H1 (cell line): Measurements from ENCODE around the gene CALML4. TPM values are rescaled to one million over a fixed set of nuclear protein-coding genes. Genes with fewer than 3 reads are reported as not detected.

Experiments used
- CTCF ChIA-PET: fragments of 300-600 bp; sonication (Branson Sonifier 250); formaldehyde crosslinking; loops from one replicate; lab custom pipeline; 2021; ENCODE audit not compliant: partially characterized antibody; lab: Charles Lee
- POLR2A ChIA-PET: fragments of 300-600 bp; sonication (Branson Sonifier 250); formaldehyde crosslinking; loops from one replicate; lab custom pipeline; 2021; ENCODE audit warnings: inconsistent platforms; ENCODE audit not compliant: partially characterized antibody; lab: Charles Lee
- DNase-seq, 2 experiments: peaks; one replicate each; pipeline versions ENCODE4 v3.0.0 to v3.0.0-alpha.2; 2010 to 2022; ENCODE audit warnings: low spot score in 2 of 2, low read depth in 1 of 2, mixed read lengths in 1 of 2
- FAIRE-seq: peaks from 2 replicates; lab custom pipeline; 2011; peaks lifted over from hg19 to GRCh38; lab: Jason Lieb, UNC
- H2AFZ ChIP-seq: 2 replicates; pipeline ENCODE4 v1.8.1; 2012; ENCODE audit warnings: low read length, inconsistent platforms
- H2AK5ac ChIP-seq: 2 replicates; pipeline ENCODE4 v1.6.1; 2013; ENCODE audit warnings: low read depth, low read length
- H2BK120ac ChIP-seq: replicated peaks from 2 replicates; pipeline ENCODE3; 2013; ENCODE audit warnings: low read depth, low read length, inconsistent platforms
- H2BK12ac ChIP-seq: 2 replicates; pipeline ENCODE4 v1.6.1; 2013; ENCODE audit warnings: low read depth, low read length
- H2BK15ac ChIP-seq: 2 replicates; pipeline ENCODE4 v1.6.1; 2013; ENCODE audit warnings: low read length
- H2BK20ac ChIP-seq: 2 replicates; pipeline ENCODE4 v1.6.1; 2013; ENCODE audit warnings: low read length
- H2BK5ac ChIP-seq: 2 replicates; pipeline ENCODE4 v1.6.1; 2013; ENCODE audit warnings: low read depth, low read length
- H3K14ac ChIP-seq: 2 replicates; pipeline ENCODE4 v1.6.1; 2013; ENCODE audit warnings: inconsistent platforms; ENCODE audit not compliant: insufficient read length
- H3K18ac ChIP-seq: 2 replicates; pipeline ENCODE4 v1.6.1; 2013; ENCODE audit warnings: low read length; ENCODE audit errors: extremely low read depth
- H3K23ac ChIP-seq: 2 replicates; pipeline ENCODE4 v1.6.1; 2013; ENCODE audit warnings: inconsistent platforms; ENCODE audit not compliant: insufficient read length
- H3K23me2 ChIP-seq: 2 replicates; pipeline ENCODE4 v1.6.1; 2013; ENCODE audit warnings: low read depth, low read length
- H3K27ac ChIP-seq: 2 replicates; pipeline ENCODE4 v1.6.1; 2011; ENCODE audit warnings: low read depth, low read length, inconsistent platforms
- H3K27me3 ChIP-seq, 4 experiments: replicated peaks in 1 of 4; 1 replicate in 1 of 4; 2 replicates in 3 of 4; pipeline versions ENCODE4 v1.6.1 to v1.8.1; 2011 to 2013; ENCODE audit warnings: low read length in 3 of 4, mild to moderate bottlenecking in 3 of 4, inconsistent platforms in 2 of 4, mixed read lengths in 2 of 4, moderate library complexity in 1 of 4; ENCODE audit not compliant: control insufficient read depth in 3 of 4, insufficient read depth in 3 of 4; ENCODE audit errors: extremely low read depth in 1 of 4
- H3K36me3 ChIP-seq, 4 experiments: 2 replicates each; pipeline versions ENCODE4 v1.6.1 to v1.8.1; 2011 to 2013; ENCODE audit warnings: mild to moderate bottlenecking in 4 of 4, low read length in 3 of 4, moderate library complexity in 2 of 4, control low read depth in 1 of 4, inconsistent platforms in 1 of 4; ENCODE audit not compliant: insufficient read depth in 4 of 4, control insufficient read depth in 2 of 4
- H3K4ac ChIP-seq: replicated peaks from 2 replicates; pipeline ENCODE3; 2013; ENCODE audit warnings: low read length, low read depth, mixed read lengths, inconsistent platforms; ENCODE audit not compliant: insufficient read length
- H3K4me1 ChIP-seq, 4 experiments: replicated peaks in 1 of 4; 1 replicate in 1 of 4; 2 replicates in 3 of 4; pipeline versions ENCODE4 v1.6.1 to v1.8.1; 2011 to 2013; ENCODE audit warnings: low read length in 3 of 4, inconsistent platforms in 2 of 4, mixed read lengths in 1 of 4; ENCODE audit not compliant: insufficient read depth in 4 of 4, control insufficient read depth in 3 of 4
- H3K4me2 ChIP-seq, 2 experiments: 2 replicates each; pipeline versions ENCODE4 v1.6.1 to v1.8.1; 2011 to 2013; ENCODE audit warnings: low read depth in 2 of 2, low read length in 2 of 2, control low read depth in 1 of 2, inconsistent platforms in 1 of 2, mild to moderate bottlenecking in 1 of 2; ENCODE audit not compliant: insufficient read depth in 1 of 2
- H3K4me3 ChIP-seq, 4 experiments: fragments of 200-600, 300-600 bp in 1 of 4; sonication (generic), shearing (Covaris generic), sonication (Bioruptor Twin) in 1 of 4; 2 replicates each; pipeline versions ENCODE4 v1.5.1 to v1.8.1; 2011 to 2016; ENCODE audit warnings: low read length in 4 of 4, low read depth in 3 of 4, control low read depth in 2 of 4, inconsistent platforms in 2 of 4, mild to moderate bottlenecking in 2 of 4, mixed read lengths in 1 of 4, moderate library complexity in 1 of 4; ENCODE audit not compliant: insufficient read depth in 2 of 4; ENCODE audit errors: extremely low read depth in 1 of 4
- H3K56ac ChIP-seq: replicated peaks from 2 replicates; pipeline ENCODE3; 2013; ENCODE audit warnings: low read depth, mild to moderate bottlenecking, mixed read lengths, low read length, inconsistent platforms; ENCODE audit not compliant: insufficient read length
- H3K79me1 ChIP-seq: 2 replicates; pipeline ENCODE4 v1.6.1; 2013; ENCODE audit warnings: low read depth, low read length, control low read depth
- H3K79me2 ChIP-seq, 2 experiments: 2 replicates each; pipeline versions ENCODE4 v1.6.1 to v1.8.1; 2012 to 2013; ENCODE audit warnings: low read length in 2 of 2, mild to moderate bottlenecking in 2 of 2, inconsistent platforms in 1 of 2; ENCODE audit not compliant: insufficient read depth in 2 of 2, control insufficient read depth in 1 of 2
- H3K9ac ChIP-seq, 4 experiments: replicated peaks in 1 of 4; 1 replicate in 1 of 4; 2 replicates in 3 of 4; pipeline versions ENCODE4 v1.6.1 to v1.8.1; 2011 to 2013; ENCODE audit warnings: low read depth in 3 of 4, low read length in 3 of 4, control low read depth in 2 of 4, mild to moderate bottlenecking in 2 of 4, moderate library complexity in 2 of 4, inconsistent platforms in 1 of 4; ENCODE audit errors: extremely low read depth in 1 of 4
- H3K9me3 ChIP-seq, 2 experiments: 2 replicates each; pipeline versions ENCODE4 v1.6.1 to v1.8.1; 2012 to 2013; ENCODE audit warnings: mild to moderate bottlenecking in 2 of 2, moderate library complexity in 2 of 2, control low read depth in 1 of 2, inconsistent platforms in 1 of 2, low read depth in 1 of 2, low read length in 1 of 2, mixed read lengths in 1 of 2; ENCODE audit not compliant: insufficient read depth in 2 of 2
- H4K20me1 ChIP-seq, 2 experiments: replicated peaks in 1 of 2; 2 replicates each; pipeline versions ENCODE3 to v1.8.1; 2011 to 2013; ENCODE audit warnings: inconsistent platforms in 2 of 2, low read length in 2 of 2, mild to moderate bottlenecking in 1 of 2; ENCODE audit not compliant: insufficient read depth in 2 of 2, control insufficient read depth in 1 of 2
- H4K5ac ChIP-seq: 2 replicates; pipeline ENCODE4 v1.6.1; 2013; ENCODE audit warnings: low read length, low read depth, mixed read lengths, inconsistent platforms; ENCODE audit not compliant: insufficient read length
- H4K8ac ChIP-seq: 2 replicates; pipeline ENCODE4 v1.8.0; 2013; ENCODE audit warnings: mild to moderate bottlenecking, moderate library complexity, low read length, inconsistent platforms; ENCODE audit not compliant: insufficient read depth; ENCODE audit errors: extremely low read depth
- H4K91ac ChIP-seq: replicated peaks from 2 replicates; pipeline ENCODE3; 2013; ENCODE audit warnings: low read length, mixed read lengths, inconsistent platforms; ENCODE audit not compliant: insufficient read length
- ASH2L ChIP-seq: fragments of 200-600, 300-600 bp; sonication (generic); IDR thresholded peaks from one replicate; pipeline ENCODE4 v1.7.1; 2017; ENCODE audit warnings: low read length
- BRCA1 ChIP-seq: IDR thresholded peaks from 2 replicates; pipeline ENCODE4 v1.6.1; 2012; ENCODE audit warnings: low read depth, low read length, improper control_type of control experiment
- CBX5 ChIP-seq: fragments of 300-800, 300-1000 bp; sonication (generic); IDR thresholded peaks from 2 replicates; pipeline ENCODE4 v1.7.1; 2016; ENCODE audit warnings: antibody characterized with exemption, low read length, low read depth
- CREB1 ChIP-seq: IDR thresholded peaks from 2 replicates; pipeline ENCODE4 v1.6.1; 2012; ENCODE audit warnings: inconsistent platforms
- NANOG ChIP-seq: IDR thresholded peaks from 2 replicates; pipeline ENCODE4 v1.6.1; 2011; ENCODE audit warnings: low read length, low read depth, mild to moderate bottlenecking, inconsistent platforms; ENCODE audit not compliant: insufficient read depth, poor library complexity, severe bottlenecking
- NRF1 ChIP-seq: IDR thresholded peaks from 2 replicates; pipeline ENCODE4 v1.6.1; 2011; ENCODE audit warnings: mild to moderate bottlenecking, low read depth, low read length, improper control_type of control experiment
- PHF8 ChIP-seq: fragments of 200-600 bp; sonication (generic); conservative IDR thresholded peaks from 2 replicates; pipeline ENCODE4 v1.7.1; 2012; ENCODE audit warnings: low read depth, mild to moderate bottlenecking, inconsistent platforms, low read length, moderate library complexity
- POLR2AphosphoS5 ChIP-seq: IDR thresholded peaks from 2 replicates; pipeline ENCODE4 v1.6.1; 2011; ENCODE audit warnings: low read depth, low read length
- SAP30 ChIP-seq: fragments of 300-600 bp; sonication (generic); IDR thresholded peaks from 2 replicates; pipeline ENCODE4 v1.7.1; 2012; ENCODE audit warnings: low read length, moderate library complexity, mild to moderate bottlenecking, inconsistent platforms; ENCODE audit not compliant: insufficient read depth, insufficient replicate concordance
- SIRT6 ChIP-seq: IDR thresholded peaks from one replicate; pipeline ENCODE4 v1.7.1; 2012; ENCODE audit warnings: low read length, inconsistent platforms
- TCF12 ChIP-seq: IDR thresholded peaks from 2 replicates; pipeline ENCODE4 v1.6.1; 2011; ENCODE audit warnings: low read depth, mild to moderate bottlenecking, low read length
- WGBS, 2 experiments: shearing (Covaris generic) in 1 of 2; methylation state at CpG; one replicate each; pipeline versions ENCODE4 v1.1.6 to v1.1.7; 2013 to 2015; ENCODE audit warnings: low lambda C conversion rate in 2 of 2, mixed read lengths in 2 of 2, inconsistent platforms in 1 of 2, low coverage in 1 of 2, missing lambda C conversion rate in 1 of 2; ENCODE audit not compliant: insufficient replicate concordance in 2 of 2, insufficient coverage in 1 of 2, insufficient read length in 1 of 2; ENCODE audit errors: extremely low coverage in 1 of 2, missing lambda C conversion rate in 1 of 2; 5-methylcytosine and 5-hydroxymethylcytosine counted together
- polyA plus RNA-seq, 7 experiments: library from polyadenylated mRNA; depleted of rRNA in 3 of 7; stranded (reverse) in 5 of 7; unstranded in 2 of 7; fragments of >200 nt in 5 of 7; fragments of 200-250 nt in 2 of 7; gene quantifications; 1 replicate in 5 of 7; 2 replicates in 1 of 7; 4 replicates in 1 of 7; pipeline versions ENCODE4 v1.2.1 to v1.2.3, GENCODE V29; 2011 to 2013; ENCODE audit warnings: missing spikeins in 2 of 7, mixed read lengths in 2 of 7
- total RNA-seq: library from RNA; stranded (reverse); fragmentation: NEBNext Ultra II Directional; extraction: Animal tissue kit (Norgen Biotek cat#: 25700); gene quantifications from 2 replicates; pipeline ENCODE4 v1.2.1, GENCODE V29; 2021
- TF ChIP-seq, protein P1 (sequence below): IDR thresholded peaks from 2 replicates; pipeline ENCODE4 v1.6.1; 2011; ENCODE audit warnings: low read depth, mild to moderate bottlenecking, low read length; ENCODE audit not compliant: insufficient read depth

The CALML4 gene
- total and polyA plus RNA-seq, 2 of the 8 experiments (the other 6 are each of a cell fraction or from before 2014, with no cell fraction given) = 3.8 to 12.5 TPM

DNA sequence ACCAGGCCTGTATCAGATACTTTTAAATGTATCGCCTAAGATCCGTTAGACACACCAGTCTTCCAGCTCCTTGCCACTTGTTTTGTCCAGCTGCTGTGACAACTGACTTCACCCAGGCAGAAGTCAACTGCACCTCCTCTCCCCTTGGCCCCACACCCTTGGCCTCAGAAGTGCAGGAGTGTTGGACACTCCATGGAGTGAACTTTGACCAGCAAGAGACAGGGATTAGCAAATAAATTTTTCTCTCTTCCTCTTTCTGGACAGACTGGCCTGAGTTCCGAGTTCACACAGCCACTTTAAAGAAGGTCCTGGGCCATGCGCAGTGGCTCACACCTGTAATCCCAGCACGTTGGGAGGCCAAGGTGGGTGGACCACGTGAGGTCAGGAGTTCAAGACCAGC is 27.3 kb upstream of the CALML4 start:
- no peak overlapping the region for H3K9ac ChIP-seq
- DNase-seq = peak in 1 of 2 experiments; percentile 19
- H3K23me2 ChIP-seq = peaks cover 13% of the 10 kb centered on the region
- H3K27me3 ChIP-seq = peaks cover 0 to 2% (median 0%) of the 10 kb centered on the region in 4 experiments; a peak in 1 of 7 replicates
- H3K79me2 ChIP-seq = peaks cover 11 to 16% of the 10 kb centered on the region in 2 experiments
- H2BK5ac ChIP-seq = no peak overlapping the region
- TF ChIP-seq POLR2AphosphoS5 (no peak), PHF8 (no peak), CREB1 (no peak), TCF12 (no peak), NRF1 (no peak), ASH2L (no peak), CBX5 (no peak), SIRT6 (no peak), SAP30 (no peak), NANOG (no peak), BRCA1 (no peak)
- TF ChIP-seq, protein P1, sequence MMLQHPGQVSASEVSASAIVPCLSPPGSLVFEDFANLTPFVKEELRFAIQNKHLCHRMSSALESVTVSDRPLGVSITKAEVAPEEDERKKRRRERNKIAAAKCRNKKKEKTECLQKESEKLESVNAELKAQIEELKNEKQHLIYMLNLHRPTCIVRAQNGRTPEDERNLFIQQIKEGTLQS = no peak
- no peak overlapping the region for H3K27ac ChIP-seq
- H3K56ac ChIP-seq = no peak overlapping the region
- no peak overlapping the region for H3K23ac ChIP-seq
- H2AK5ac ChIP-seq = no peak overlapping the region
- H2BK12ac ChIP-seq = no peak overlapping the region
- no peak overlapping the region for H2AFZ ChIP-seq
- 88% methylated on average over 6 of the region's 6 CpGs; no CpG with 5 or more reads in 1 of the 2 experiments for WGBS, 2 experiments
- H2BK15ac ChIP-seq = no peak overlapping the region
- CTCF ChIA-PET = interaction anchor here (0.8 to 6.3 kb wide), 4 partner anchors 20 to 717 kb away, joined by 3 to 26 read pairs (median 9); no protein-coding TSS in a partner anchor
- no peak overlapping the region for H3K14ac ChIP-seq
- H3K79me1 ChIP-seq = peaks cover 13% of the 10 kb centered on the region
- no peak overlapping the region for H4K91ac ChIP-seq
- no peak overlapping the region for H3K18ac ChIP-seq
- H2BK20ac ChIP-seq = no peak overlapping the region
- no peaks in the 10 kb centered on the region for H3K36me3 ChIP-seq
- FAIRE-seq = no peak
- no peak overlapping the region for H3K4ac ChIP-seq
- no peaks in the 10 kb centered on the region for H3K9me3 ChIP-seq
- H3K4me1 ChIP-seq = peaks cover 3 to 17% (median 11%) of the 10 kb centered on the region in 4 experiments
- POLR2A ChIA-PET = interaction anchor here (0.8 to 1.2 kb wide), 2 partner anchors 9 to 17 kb away, joined by 3 read pairs; no protein-coding TSS in a partner anchor
- peaks cover 1 to 4% of the 10 kb centered on the region in 2 experiments for H4K20me1 ChIP-seq
- no peak overlapping the region for H4K8ac ChIP-seq
- H3K4me3 ChIP-seq = no peak overlapping the region
- no peak overlapping the region for H3K4me2 ChIP-seq
- no peak overlapping the region for H2BK120ac ChIP-seq
- H4K5ac ChIP-seq = no peak overlapping the region
